GM12865 (cell line): ENCODE measurements around the gene NEGR1.

Source experiments
- DNase-seq: peaks from one replicate; pipeline ENCODE4 v3.0.0; 2010; ENCODE audit warnings: low read depth
- H3K4me3 ChIP-seq: 2 replicates; pipeline ENCODE4 v1.5.1; 2011; ENCODE audit warnings: mild to moderate bottlenecking, low read depth, low read length, control low read depth
- CTCF ChIP-seq: IDR thresholded peaks from 2 replicates; pipeline ENCODE4 v1.5.1; 2011; ENCODE audit warnings: low read length, control low read depth, low read depth, inconsistent platforms; ENCODE audit not compliant: insufficient read depth; ENCODE audit errors: missing control alignments

Gene NEGR1

GRCh38 chr1:72235062-72235461 lies 47.3 kb downstream of the NEGR1 start:
- no peak for DNase-seq
- no peak overlapping the region for H3K4me3 ChIP-seq
- TF ChIP-seq CTCF, result no peak

DNA sequence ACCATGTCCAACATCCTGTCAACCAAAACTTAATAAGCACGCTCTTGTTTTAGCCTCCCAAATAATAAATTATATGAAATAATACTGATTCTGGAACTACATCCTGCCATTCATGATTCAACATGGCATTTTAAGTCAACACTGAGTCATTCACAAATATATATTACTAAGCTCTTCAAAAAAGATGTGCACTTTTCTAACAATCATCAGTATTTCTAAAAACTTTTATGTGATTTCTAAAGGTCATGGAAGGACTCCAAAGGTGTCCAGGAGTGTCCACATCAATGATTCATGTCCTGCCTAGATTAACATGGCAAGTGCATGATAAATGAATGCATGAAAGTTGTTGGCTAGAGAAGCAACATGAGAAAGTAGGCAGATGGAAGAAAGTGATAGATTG lies 51.6 kb downstream of the NEGR1 start:
- no peak for TF ChIP-seq CTCF
- no peak for DNase-seq
- H3K4me3 ChIP-seq, result no peak overlapping the region

DNA sequence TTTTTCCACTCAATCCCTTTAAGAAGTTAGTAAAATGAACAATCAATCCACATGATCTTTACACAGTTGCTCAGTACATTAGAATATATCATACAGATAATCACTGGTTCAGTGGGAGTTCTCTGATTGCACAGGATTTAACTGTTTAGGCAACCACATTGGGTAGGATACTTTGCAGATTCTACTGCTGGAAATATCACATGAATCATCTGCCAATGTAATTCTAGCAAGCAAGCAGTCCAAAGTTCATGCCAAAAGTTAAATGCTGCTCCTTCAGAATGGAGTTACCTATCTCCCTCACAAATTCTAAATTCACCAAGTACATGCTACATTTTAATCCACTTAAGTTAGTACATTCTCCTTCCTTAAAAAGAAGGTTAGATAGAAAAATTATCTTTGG lies 52.4 kb downstream of the NEGR1 start:
- no peak overlapping the region for H3K4me3 ChIP-seq
- no peak for DNase-seq
- TF ChIP-seq CTCF, result no peak

- H3K4me3 ChIP-seq, result no peak overlapping the region
- no peak for DNase-seq
- TF ChIP-seq CTCF, result no peak
Observed at GRCh38 chr1:72227667-72228066, 54.7 kb downstream of the NEGR1 start.

DNA sequence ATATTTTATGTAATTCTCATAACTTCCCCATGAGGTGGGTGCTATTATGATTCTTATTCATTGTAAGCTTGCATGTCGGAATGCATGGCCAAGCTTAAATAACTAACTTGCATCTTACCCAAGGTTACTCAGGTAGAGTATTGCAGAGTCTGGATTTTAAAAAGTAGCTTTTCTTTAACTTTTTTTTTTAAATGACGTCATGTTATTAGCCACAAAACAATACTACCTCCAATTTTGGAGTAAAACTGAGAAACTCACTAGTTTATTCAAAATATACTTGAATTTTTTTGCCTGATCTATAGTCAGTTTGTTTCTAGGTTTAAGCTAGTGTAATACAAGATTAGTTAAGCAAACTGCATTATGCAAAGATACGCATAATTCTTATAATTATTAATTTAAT lies 57.8 kb downstream of the NEGR1 start:
- no peak for DNase-seq
- no peak for TF ChIP-seq CTCF
- no peak overlapping the region for H3K4me3 ChIP-seq

GRCh38 chr1:72221811-72222210 lies 60.5 kb downstream of the NEGR1 start:
- no peak for DNase-seq
- no peak for TF ChIP-seq CTCF
- no peak overlapping the region for H3K4me3 ChIP-seq

DNA sequence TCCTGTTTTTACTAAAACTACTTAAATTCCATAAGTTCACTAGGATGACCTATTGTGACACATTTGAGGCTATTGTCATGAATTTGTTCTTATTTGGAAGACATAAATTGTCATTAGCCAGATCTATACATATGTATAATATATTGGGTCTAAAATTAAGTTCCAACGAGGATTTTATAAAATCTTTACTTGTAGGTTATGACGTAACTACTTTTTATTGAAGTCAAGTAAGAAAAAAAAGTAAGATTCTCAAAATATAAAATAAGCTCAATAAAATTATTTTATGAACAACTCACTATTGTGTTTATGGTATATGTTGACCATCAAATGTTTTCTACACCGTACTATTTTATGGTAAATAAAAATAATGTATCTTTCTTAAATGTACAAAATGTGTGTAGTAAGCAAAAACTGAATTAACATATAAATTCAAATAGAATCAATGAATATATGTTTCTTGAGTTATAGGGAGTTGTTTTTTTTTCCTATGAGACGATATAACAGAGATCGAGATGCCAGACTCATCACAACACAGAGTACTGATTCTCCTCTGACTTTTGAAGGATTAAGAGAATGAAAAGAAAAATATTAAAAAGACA lies 64.1 kb downstream of the NEGR1 start:
- H3K4me3 ChIP-seq, result no peak overlapping the region
- no peak for DNase-seq
- no peak for TF ChIP-seq CTCF
